C4-2B (cell line): Measurements from ENCODE around the gene ZNF77.

ENCODE experiments used
- ZFX ChIP-seq: fragments of 450-650 bp; IDR thresholded peaks from 2 replicates; pipeline ENCODE4 v1.6.1; 2017
- TF ChIP-seq, protein P1 (sequence below): fragments of 450-650 bp; conservative IDR thresholded peaks from 2 replicates; pipeline ENCODE4 v1.5.1; 2017; ENCODE audit warnings: mild to moderate bottlenecking

DNA sequence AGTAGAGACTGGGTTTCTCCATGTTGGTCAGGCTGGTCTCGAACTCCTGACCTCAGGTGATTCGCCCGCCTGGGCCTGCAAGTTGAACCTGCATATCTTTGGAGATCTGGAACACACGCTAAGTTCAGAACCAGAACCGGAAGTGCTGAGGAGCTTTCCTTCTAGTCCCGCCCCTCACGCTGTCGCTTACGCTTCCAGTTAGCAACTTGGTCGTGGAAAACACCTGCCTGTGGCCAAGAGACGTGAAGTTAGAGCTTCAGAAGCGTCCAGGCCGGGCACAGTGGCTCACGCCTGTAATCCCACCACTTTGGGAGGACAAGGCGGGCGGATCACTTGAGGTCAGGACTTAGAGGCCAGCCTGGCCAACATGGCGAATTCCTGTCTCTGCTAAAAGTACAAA, 59.0 kb downstream of the ZNF77 start:
- TF ChIP-seq, protein P1, sequence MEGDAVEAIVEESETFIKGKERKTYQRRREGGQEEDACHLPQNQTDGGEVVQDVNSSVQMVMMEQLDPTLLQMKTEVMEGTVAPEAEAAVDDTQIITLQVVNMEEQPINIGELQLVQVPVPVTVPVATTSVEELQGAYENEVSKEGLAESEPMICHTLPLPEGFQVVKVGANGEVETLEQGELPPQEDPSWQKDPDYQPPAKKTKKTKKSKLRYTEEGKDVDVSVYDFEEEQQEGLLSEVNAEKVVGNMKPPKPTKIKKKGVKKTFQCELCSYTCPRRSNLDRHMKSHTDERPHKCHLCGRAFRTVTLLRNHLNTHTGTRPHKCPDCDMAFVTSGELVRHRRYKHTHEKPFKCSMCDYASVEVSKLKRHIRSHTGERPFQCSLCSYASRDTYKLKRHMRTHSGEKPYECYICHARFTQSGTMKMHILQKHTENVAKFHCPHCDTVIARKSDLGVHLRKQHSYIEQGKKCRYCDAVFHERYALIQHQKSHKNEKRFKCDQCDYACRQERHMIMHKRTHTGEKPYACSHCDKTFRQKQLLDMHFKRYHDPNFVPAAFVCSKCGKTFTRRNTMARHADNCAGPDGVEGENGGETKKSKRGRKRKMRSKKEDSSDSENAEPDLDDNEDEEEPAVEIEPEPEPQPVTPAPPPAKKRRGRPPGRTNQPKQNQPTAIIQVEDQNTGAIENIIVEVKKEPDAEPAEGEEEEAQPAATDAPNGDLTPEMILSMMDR: no peak
- no peak for TF ChIP-seq ZFX
